OCI-LY7 (cell line): ENCODE measurements around the gene AZGP1. TPM values are rescaled to one million over a fixed set of nuclear protein-coding genes. Genes with fewer than 3 reads are reported as not detected.

ENCODE experiments used
- BruUV-seq: library from RNA; stranded (reverse); fragments of 400-500 nt; replicated peaks from 2 replicates; lab custom pipeline; 2021; lab: Mats Ljungman, UMichigan
- CTCF ChIA-PET: fragments of 300-600 bp; sonication (Branson Sonifier 250); formaldehyde crosslinking; loops from one replicate; lab custom pipeline; 2022; ENCODE audit warnings: antibody characterized with exemption; ENCODE audit not compliant: unreplicated experiment; lab: Charles Lee
- POLR2A ChIA-PET: fragments of 300-600 bp; sonication (Branson Sonifier 250); formaldehyde crosslinking; loops from one replicate; lab custom pipeline; 2022; ENCODE audit warnings: antibody characterized with exemption; lab: Charles Lee
- DNase-seq: peaks from one replicate; pipeline ENCODE4 v3.0.0-alpha.2; 2015; ENCODE audit warnings: low spot score
- H2AFZ ChIP-seq: fragments of 200-600 bp; sonication (generic), shearing (Covaris generic); 2 replicates; pipeline ENCODE4 v1.6.1; 2014; ENCODE audit warnings: mild to moderate bottlenecking, antibody characterized with exemption, low read length, moderate library complexity
- H3K27ac ChIP-seq: fragments of 200-600 bp; sonication (generic); 2 replicates; pipeline ENCODE4 v1.5.1; 2014; ENCODE audit warnings: mixed run types, low read depth, mild to moderate bottlenecking, moderate library complexity, low read length, inconsistent platforms; ENCODE audit not compliant: poor library complexity, severe bottlenecking
- H3K36me3 ChIP-seq: fragments of 200-600 bp; sonication (generic); 2 replicates; pipeline ENCODE4 v1.6.1; 2014; ENCODE audit warnings: mild to moderate bottlenecking, antibody characterized with exemption, low read length, moderate library complexity, mixed read lengths; ENCODE audit not compliant: insufficient read depth
- H3K4me1 ChIP-seq: fragments of 200-600 bp; sonication (generic); 2 replicates; pipeline ENCODE4 v1.5.1; 2014; ENCODE audit warnings: mild to moderate bottlenecking, low read length; ENCODE audit not compliant: insufficient read depth, poor library complexity, severe bottlenecking
- H3K4me2 ChIP-seq: fragments of 200-600 bp; sonication (generic); 2 replicates; pipeline ENCODE4 v1.6.1; 2014; ENCODE audit warnings: mild to moderate bottlenecking, low read length
- H3K4me3 ChIP-seq: fragments of 200-600 bp; sonication (generic); 2 replicates; pipeline ENCODE4 v1.5.1; 2014; ENCODE audit warnings: mild to moderate bottlenecking, low read depth, low read length; ENCODE audit not compliant: poor library complexity, severe bottlenecking
- H3K79me2 ChIP-seq: fragments of 200-600 bp; sonication (generic); 2 replicates; pipeline ENCODE4 v1.6.1; 2016; ENCODE audit warnings: low read depth, mild to moderate bottlenecking, low read length, moderate library complexity, mixed read lengths; ENCODE audit not compliant: insufficient read depth
- H3K9me2 ChIP-seq: fragments of 200-600 bp; sonication (generic); 2 replicates; pipeline ENCODE4 v1.6.1; 2016; ENCODE audit warnings: mild to moderate bottlenecking, low read length, mixed read lengths; ENCODE audit not compliant: insufficient read depth
- H3K9me3 ChIP-seq: fragments of 200-600 bp; sonication (generic); 2 replicates; pipeline ENCODE4 v1.6.1; 2014; ENCODE audit warnings: mild to moderate bottlenecking, mixed run types, low read length, mixed read lengths
- H4K20me1 ChIP-seq: fragments of 200-600 bp; sonication (generic); 2 replicates; pipeline ENCODE4 v1.6.1; 2014; ENCODE audit warnings: mild to moderate bottlenecking, antibody characterized with exemption, low read length, moderate library complexity, mixed read lengths; ENCODE audit not compliant: insufficient read depth
- EZH2phosphoT487 ChIP-seq: fragments of 200-600 bp; sonication (generic); IDR thresholded peaks from 2 replicates; pipeline ENCODE4 v1.6.1; 2018; ENCODE audit warnings: low read depth, borderline replicate concordance, mild to moderate bottlenecking, mixed run types, antibody characterized with exemption, low read length, moderate library complexity, mixed read lengths
- intact Hi-C: fragments of 100-400 bp; cut with micrococcal nuclease; formaldehyde crosslinking; loops from one replicate; pipeline ENCODE4 v1.10.0; 2022; ENCODE audit not compliant: unreplicated experiment
- total RNA-seq, 2 experiments: library from RNA; depleted of rRNA in 1 of 2; stranded (reverse); fragments of >200 nt in 1 of 2; shearing (Covaris generic) in 1 of 2; gene quantifications; 2 replicates each; pipeline ENCODE4 v1.2.3, GENCODE V29; 2014 to 2022
- TF ChIP-seq, protein P1 (sequence below): fragments of 200-600 bp; sonication (generic); conservative IDR thresholded peaks from 2 replicates; pipeline ENCODE4 v1.5.1; 2014; ENCODE audit warnings: mild to moderate bottlenecking, antibody characterized with exemption, low read length, moderate library complexity, mixed read lengths

AZGP1 gene
- total RNA-seq, 2 experiments from 2014 or later: 0.60 to 0.89 TPM

DNA sequence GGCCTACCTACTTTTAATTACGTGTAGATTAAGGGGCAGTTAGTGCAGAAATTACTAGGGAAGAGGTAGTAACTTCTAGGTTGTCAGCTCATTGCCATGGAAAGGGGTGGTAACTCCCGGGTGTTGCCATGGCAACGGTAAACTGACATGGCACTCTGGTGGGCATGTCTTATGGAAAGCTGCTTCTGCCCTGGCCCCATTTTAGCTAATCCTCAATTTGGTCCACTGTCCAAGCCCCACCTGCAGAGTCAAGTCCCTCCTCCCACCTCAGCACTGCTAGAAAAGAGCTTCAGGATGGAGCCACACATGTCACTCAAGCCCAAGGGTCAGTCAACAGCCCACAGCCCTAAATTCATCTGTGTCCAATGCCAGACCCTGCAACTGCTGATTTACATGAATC is 32.1 kb upstream of the AZGP1 start:
- no peaks in the 10 kb centered on the region for H3K9me2 ChIP-seq
- TF ChIP-seq, protein P1, sequence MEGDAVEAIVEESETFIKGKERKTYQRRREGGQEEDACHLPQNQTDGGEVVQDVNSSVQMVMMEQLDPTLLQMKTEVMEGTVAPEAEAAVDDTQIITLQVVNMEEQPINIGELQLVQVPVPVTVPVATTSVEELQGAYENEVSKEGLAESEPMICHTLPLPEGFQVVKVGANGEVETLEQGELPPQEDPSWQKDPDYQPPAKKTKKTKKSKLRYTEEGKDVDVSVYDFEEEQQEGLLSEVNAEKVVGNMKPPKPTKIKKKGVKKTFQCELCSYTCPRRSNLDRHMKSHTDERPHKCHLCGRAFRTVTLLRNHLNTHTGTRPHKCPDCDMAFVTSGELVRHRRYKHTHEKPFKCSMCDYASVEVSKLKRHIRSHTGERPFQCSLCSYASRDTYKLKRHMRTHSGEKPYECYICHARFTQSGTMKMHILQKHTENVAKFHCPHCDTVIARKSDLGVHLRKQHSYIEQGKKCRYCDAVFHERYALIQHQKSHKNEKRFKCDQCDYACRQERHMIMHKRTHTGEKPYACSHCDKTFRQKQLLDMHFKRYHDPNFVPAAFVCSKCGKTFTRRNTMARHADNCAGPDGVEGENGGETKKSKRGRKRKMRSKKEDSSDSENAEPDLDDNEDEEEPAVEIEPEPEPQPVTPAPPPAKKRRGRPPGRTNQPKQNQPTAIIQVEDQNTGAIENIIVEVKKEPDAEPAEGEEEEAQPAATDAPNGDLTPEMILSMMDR: no peak
- H3K4me3 ChIP-seq: no peak overlapping the region
- H3K27ac ChIP-seq: no peak overlapping the region
- DNase-seq: no peak
- CTCF ChIA-PET: no interaction called here
- no peak overlapping the region for H2AFZ ChIP-seq
- intact Hi-C loops: no loop called here
- no peaks in the 10 kb centered on the region for H3K4me1 ChIP-seq
- no peak overlapping the region for H3K4me2 ChIP-seq
- H4K20me1 ChIP-seq: no peaks in the 10 kb centered on the region
- no peaks in the 10 kb centered on the region for H3K36me3 ChIP-seq
- no peaks in the 10 kb centered on the region for H3K9me3 ChIP-seq
- no peaks in the 10 kb centered on the region for H3K79me2 ChIP-seq
- BruUV-seq: no TSS peak
- POLR2A ChIA-PET: interaction anchor here (0.6 kb wide), 2 partner anchors 14 to 634 kb away, joined by 3 to 4 read pairs; no protein-coding TSS in a partner anchor

DNA sequence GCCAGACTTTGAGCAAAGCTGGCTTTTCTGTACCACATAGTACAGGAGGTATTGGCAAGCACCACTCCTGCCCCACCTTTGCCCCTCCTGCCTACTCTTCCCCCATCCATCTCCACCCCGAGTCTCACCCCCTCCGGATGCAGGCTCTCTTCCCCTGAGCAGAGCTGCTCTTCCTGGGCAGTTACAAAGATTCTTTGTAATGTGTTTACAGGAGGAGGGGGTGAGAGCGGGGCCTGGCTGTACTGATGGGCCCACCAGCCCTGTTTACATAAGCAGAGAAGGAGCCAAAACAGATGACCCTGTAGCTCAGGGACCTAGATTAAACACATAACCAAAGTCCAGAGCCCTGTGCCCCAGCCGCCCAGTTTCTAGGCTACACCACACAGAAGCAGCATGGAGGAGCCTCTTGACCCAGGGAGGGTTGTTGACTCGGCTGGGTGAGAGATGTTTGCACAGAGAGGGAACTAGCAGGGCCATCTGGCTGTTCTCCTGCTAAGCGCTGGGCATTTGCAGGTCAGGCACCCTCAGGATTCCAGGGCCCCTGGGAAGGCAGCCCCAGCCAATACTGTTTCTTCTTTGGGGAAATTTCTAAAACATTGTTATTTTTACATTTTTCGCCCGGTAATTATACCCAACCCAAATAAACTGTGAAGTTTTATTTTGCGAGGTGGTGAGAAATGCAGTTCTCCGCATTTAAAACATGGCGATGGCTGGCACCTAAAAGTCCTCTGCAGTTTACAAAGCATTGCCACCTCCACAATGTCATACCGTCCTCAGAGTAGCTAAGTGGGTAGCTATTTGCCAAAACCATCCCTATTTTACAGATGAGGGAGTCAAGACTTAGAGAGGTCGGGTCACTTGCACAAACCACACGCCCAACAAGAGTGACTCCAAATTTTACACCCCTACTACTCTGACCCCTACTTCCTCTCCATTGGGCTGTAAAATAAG is 28.2 kb upstream of the AZGP1 start:
- ChIA-PET CTCF (no interaction called here), POLR2A (interaction anchor here (0.6 kb wide), 2 partner anchors 94 to 739 kb away, joined by 3 read pairs; no protein-coding TSS in a partner anchor)
- Histone ChIP-seq H3K36me3 (no peaks in the 10 kb centered on the region), H3K4me2 (no peak overlapping the region), H3K9me2 (no peaks in the 10 kb centered on the region), H3K9me3 (no peaks in the 10 kb centered on the region), H3K4me3 (no peak overlapping the region), H3K4me1 (no peaks in the 10 kb centered on the region), H3K79me2 (no peaks in the 10 kb centered on the region), H4K20me1 (no peaks in the 10 kb centered on the region), H2AFZ (no peak overlapping the region), H3K27ac (no peak overlapping the region)
- no peak for DNase-seq
- intact Hi-C loops: no loop called here
- TF ChIP-seq EZH2phosphoT487: no peak
- TF ChIP-seq, protein P1: no peak
- no TSS peak for BruUV-seq

DNA sequence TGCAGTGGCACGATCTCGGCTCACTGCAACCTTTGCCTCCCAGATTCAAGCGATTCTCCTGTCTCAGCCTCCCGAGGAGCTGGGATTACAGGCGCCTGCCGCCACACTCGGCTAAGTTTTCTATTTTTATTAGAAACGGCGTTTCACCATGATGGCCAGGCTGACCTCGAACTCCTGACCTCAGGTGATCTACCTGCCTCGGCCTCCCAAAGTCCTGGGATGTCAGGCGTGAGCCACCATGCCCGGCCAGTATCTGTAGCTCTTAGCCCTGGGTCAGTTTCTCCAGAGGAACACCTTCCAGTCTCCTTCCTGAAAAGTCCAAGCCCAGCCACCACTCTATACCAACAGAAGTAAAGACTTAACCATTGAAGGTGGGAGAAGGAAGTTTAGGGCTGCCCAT is 24.4 kb upstream of the AZGP1 start:
- POLR2A ChIA-PET: interaction anchor here (0.8 to 1.0 kb wide), 2 partner anchors 11 to 80 kb away, joined by 3 to 4 read pairs; no protein-coding TSS in a partner anchor

More for the DNA sequence above, 24.4 kb upstream of the AZGP1 start:
- no peak overlapping the region for H2AFZ ChIP-seq
- DNase-seq: no peak
- H3K36me3 ChIP-seq: no peaks in the 10 kb centered on the region
- no peak overlapping the region for H3K4me3 ChIP-seq
- H3K9me3 ChIP-seq: no peaks in the 10 kb centered on the region
- H3K4me2 ChIP-seq: no peak overlapping the region
- no peaks in the 10 kb centered on the region for H3K9me2 ChIP-seq
- H3K79me2 ChIP-seq: no peaks in the 10 kb centered on the region
- no peaks in the 10 kb centered on the region for H4K20me1 ChIP-seq
- intact Hi-C loops: no loop called here
- BruUV-seq: no TSS peak
- TF ChIP-seq, protein P1: no peak
- no peak for TF ChIP-seq EZH2phosphoT487
- H3K4me1 ChIP-seq: no peaks in the 10 kb centered on the region
- CTCF ChIA-PET: no interaction called here
- H3K27ac ChIP-seq: no peak overlapping the region
